ENCODE data around the gene SEC22A.

DNA sequence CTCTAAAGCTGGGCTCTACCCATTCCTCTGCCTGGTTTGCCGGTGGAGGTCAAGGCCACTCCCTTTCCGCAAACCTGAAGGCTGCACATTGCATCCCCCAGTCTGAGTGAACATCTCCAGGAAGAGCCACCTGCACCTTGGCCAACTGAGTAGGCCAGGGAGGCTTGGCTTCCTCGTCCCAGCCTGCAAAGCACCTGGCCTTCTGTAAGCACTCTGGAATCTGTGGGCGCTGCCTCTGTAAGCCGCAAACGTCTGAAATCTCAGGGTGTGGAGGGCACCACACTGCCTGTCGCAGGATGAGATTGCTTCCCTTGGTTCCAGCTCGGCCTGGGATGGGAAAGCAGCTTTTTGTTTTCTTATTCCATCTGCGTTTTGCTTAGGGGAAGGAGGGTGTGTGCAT is 81.3 kb downstream of the SEC22A start:
- no peak for TF ChIP-seq POLR2A (IDR thresholded peaks at IDR 0.05)
- TF ChIP-seq, protein P1, sequence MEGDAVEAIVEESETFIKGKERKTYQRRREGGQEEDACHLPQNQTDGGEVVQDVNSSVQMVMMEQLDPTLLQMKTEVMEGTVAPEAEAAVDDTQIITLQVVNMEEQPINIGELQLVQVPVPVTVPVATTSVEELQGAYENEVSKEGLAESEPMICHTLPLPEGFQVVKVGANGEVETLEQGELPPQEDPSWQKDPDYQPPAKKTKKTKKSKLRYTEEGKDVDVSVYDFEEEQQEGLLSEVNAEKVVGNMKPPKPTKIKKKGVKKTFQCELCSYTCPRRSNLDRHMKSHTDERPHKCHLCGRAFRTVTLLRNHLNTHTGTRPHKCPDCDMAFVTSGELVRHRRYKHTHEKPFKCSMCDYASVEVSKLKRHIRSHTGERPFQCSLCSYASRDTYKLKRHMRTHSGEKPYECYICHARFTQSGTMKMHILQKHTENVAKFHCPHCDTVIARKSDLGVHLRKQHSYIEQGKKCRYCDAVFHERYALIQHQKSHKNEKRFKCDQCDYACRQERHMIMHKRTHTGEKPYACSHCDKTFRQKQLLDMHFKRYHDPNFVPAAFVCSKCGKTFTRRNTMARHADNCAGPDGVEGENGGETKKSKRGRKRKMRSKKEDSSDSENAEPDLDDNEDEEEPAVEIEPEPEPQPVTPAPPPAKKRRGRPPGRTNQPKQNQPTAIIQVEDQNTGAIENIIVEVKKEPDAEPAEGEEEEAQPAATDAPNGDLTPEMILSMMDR (IDR thresholded peaks at IDR 0.05), result no peak
